Superior temporal gyrus (tissue), 1 donor: Measurements from ENCODE around the gene PTPRN2.
"Not testable (repeated sequence)": the region's sequence is repeated elsewhere in the genome, so short reads cannot be mapped to it uniquely, and the experiment has no call there.

ENCODE experiments used
- DNase-seq: peaks from one replicate; pipeline ENCODE4 v3.0.0-alpha.2; 2016; ENCODE audit errors: extremely low spot score

The PTPRN2 gene

GRCh38 chr7:158385496-158386354, 201.9 kb downstream of the PTPRN2 start:
- not testable (repeated sequence) for DNase-seq

GRCh38 chr7:158384746-158385145, 202.9 kb downstream of the PTPRN2 start:
- DNase-seq = no peak

GRCh38 chr7:158383665-158384064, 204.0 kb downstream of the PTPRN2 start:
- DNase-seq = no peak

- no peak for DNase-seq
Measured at GRCh38 chr7:158382363-158383254, 205.0 kb downstream of the PTPRN2 start.

GRCh38 chr7:158381956-158382355, 205.7 kb downstream of the PTPRN2 start:
- DNase-seq = no peak

- no peak for DNase-seq
Measured at GRCh38 chr7:158378978-158379377, 208.6 kb downstream of the PTPRN2 start.

- DNase-seq = no peak
Measured at GRCh38 chr7:158377800-158378623, 209.6 kb downstream of the PTPRN2 start.

GRCh38 chr7:158376839-158377186, 210.8 kb downstream of the PTPRN2 start:
- not testable (repeated sequence) for DNase-seq

GRCh38 chr7:158376146-158376838, 211.3 kb downstream of the PTPRN2 start:
- DNase-seq = not testable (repeated sequence)

GRCh38 chr7:158375034-158375433, 212.6 kb downstream of the PTPRN2 start:
- DNase-seq = no peak

- no peak for DNase-seq
Measured at GRCh38 chr7:158374586-158374985, 213.0 kb downstream of the PTPRN2 start.

- no peak for DNase-seq
Measured at GRCh38 chr7:158374146-158374545, 213.5 kb downstream of the PTPRN2 start.

GRCh38 chr7:158373476-158374133, 214.0 kb downstream of the PTPRN2 start:
- DNase-seq = no peak

- no peak for DNase-seq
Measured at GRCh38 chr7:158372400-158373342, 215.0 kb downstream of the PTPRN2 start.

- DNase-seq = no peak
Measured at GRCh38 chr7:158371856-158372255, 215.8 kb downstream of the PTPRN2 start.

GRCh38 chr7:158369866-158370265, 217.8 kb downstream of the PTPRN2 start:
- DNase-seq = no peak

GRCh38 chr7:158369290-158369689, 218.3 kb downstream of the PTPRN2 start:
- DNase-seq = no peak

- DNase-seq = no peak
Measured at GRCh38 chr7:158368449-158368848, 219.2 kb downstream of the PTPRN2 start.

- no peak for DNase-seq
Measured at GRCh38 chr7:158367634-158367982, 220.0 kb downstream of the PTPRN2 start.
